GM21367 (cell line): Measurements from ENCODE around the gene ONECUT1.
A peak's percentile ranks its signal among the peaks of the same experiment; 100 is the strongest.

Source experiments
- ATAC-seq: cut with Tn5 transposase; IDR thresholded peaks from one replicate; pipeline ENCODE4 v1.9.1; 2021; ENCODE audit not compliant: unreplicated experiment

ONECUT1 gene

GRCh38 chr15:52783929-52784798, 6.0 kb downstream of the ONECUT1 start:
- no peak for ATAC-seq

DNA sequence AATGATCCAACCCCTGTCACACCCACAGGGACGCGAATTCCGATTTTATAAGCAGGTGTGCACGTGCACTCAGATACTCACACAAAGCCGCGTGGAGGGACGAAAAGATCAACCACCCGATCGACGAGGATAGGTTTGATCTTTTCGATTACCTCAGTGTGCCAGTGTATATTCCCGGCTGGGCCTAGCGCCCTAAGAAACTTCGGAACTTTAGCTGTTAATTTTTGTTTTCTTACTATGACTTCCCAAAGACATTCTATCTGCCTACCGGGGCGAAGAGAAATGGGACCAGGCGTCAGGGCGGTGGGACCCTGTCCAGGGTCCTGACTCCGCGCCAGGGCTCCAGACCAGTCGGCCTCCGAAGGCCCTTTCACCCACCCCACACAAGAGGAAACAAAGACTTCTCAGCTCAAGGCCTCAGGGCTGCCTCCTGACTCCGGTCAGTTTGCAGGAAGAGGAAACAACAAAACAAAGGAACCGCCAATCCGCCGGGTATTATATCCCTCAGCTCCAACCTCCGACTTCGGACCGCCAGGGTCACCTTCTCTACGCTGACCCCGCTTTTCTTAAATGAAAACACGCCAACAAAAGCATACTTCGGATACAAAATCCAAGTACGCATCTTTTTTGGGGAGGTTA, 6.8 kb downstream of the ONECUT1 start:
- ATAC-seq: no peak

DNA sequence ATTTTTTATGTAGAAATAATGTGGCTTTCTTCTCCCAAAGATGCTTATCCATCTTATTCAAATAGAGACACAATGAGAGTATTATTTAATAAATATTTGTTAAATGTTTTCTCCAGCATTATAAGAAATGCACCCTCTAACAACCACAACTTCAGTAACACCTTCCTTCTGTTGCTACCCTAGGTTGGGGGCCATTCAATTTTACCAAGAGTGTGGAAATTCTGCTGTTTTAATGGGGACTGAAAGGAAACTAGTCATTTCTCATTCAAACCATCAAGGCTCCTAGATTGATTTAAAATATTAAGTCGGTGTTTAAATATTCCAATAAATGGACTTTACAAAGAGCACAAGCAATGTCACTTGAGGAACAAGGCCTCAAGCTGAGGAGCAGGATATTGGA, 7.6 kb downstream of the ONECUT1 start:
- ATAC-seq: no peak

GRCh38 chr15:52780172-52780980, 9.8 kb downstream of the ONECUT1 start:
- ATAC-seq: peak; percentile 46

GRCh38 chr15:52778457-52778856, 11.7 kb downstream of the ONECUT1 start:
- no peak for ATAC-seq

DNA sequence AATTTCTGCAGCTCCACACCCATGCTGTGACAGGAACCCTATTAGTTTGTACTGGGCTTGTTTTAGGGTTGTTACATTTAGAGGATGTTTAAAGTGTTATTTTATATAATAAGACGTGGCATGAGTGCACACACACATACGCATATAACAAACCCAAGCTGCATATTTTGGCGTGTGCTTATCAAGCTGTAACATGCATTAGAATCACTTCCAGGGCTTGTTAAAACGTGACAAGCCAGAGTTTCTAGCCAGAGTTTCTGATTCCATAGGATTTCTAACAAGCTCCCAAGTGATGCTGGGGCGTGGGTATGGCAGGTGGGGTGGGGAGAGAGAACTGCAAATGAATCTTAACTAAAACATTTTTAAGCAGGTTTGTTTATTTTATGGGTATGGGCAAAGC, 17.4 kb downstream of the ONECUT1 start:
- no peak for ATAC-seq

GRCh38 chr15:52765785-52766184, 24.4 kb downstream of the ONECUT1 start:
- no peak for ATAC-seq

- no peak for ATAC-seq
Measured at GRCh38 chr15:52764731-52765130, 25.4 kb downstream of the ONECUT1 start.

DNA sequence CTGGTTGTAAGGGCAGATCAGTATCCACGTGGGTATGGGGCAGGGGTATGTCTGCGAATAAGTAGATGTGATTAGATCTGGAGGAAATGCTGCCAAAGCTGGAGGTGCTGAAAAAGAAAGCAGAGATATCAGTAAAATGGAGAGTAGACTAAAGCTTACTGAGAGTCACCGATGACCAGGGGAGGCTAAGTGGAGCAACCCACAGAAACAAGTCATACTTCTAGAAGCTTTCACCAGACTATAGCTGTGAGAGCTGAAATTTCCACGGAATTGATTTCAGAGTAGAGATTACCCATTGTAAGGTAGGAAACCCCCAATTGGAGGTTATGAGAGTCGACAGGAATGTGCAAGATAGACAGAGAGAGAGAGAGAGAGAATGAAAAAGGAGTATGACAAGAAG, 27.5 kb downstream of the ONECUT1 start:
- no peak for ATAC-seq

- ATAC-seq: no peak
Measured at GRCh38 chr15:52760562-52760961, 29.6 kb downstream of the ONECUT1 start.

GRCh38 chr15:52759969-52760368, 30.2 kb downstream of the ONECUT1 start:
- ATAC-seq: no peak

- ATAC-seq: no peak
Measured at GRCh38 chr15:52757496-52757895, 32.6 kb downstream of the ONECUT1 start.

- no peak for ATAC-seq
Measured at GRCh38 chr15:52751522-52751921, 38.6 kb downstream of the ONECUT1 start.

DNA sequence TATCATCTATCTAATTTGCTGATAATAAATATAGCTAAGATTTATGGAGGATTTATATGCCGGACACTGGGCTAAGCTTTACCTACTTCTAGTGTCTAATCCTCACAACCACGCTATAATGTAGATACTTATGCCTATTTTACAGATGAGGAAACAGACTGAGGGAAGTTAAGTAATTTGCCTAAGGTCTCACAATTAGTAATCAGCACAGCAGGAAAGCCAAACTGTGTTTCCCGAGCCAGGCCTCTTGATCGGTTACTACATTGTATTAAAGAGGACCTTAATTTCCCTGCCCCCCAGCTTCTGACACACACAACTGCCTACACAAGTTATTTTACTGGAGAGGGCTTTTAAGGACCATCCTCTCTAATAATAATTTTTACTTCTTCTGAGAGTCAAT, 40.9 kb downstream of the ONECUT1 start:
- no peak for ATAC-seq

DNA sequence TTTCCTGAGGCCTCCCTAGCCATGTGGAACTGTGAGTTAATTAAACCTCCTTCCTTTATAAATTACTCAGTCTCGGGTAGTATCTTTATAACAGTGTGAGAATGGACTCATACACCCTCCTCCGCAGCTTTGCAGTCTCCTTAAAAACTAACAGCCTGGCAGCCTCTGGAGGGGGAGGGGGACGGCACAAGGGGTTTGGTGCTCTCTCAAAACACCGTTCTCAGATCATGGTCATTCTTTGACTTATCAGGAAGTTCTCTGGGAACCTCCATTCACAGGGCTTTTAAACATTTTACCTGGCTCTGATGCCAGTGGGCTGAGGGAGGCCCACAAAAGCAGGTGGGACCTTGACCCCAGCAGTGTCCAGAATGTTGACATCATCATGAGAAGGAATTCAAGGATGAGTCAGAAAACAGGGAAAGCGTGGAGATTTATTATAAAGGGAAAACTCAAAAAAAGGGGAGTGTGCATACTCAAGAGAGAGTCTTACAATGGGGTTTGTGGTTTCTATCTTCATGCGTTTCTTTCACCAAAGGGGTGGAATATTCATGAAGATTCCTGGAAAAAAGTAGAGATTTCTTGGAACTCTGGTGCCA, 43.9 kb downstream of the ONECUT1 start:
- no peak for ATAC-seq

GRCh38 chr15:52745326-52746161, 44.6 kb downstream of the ONECUT1 start:
- no peak for ATAC-seq

DNA sequence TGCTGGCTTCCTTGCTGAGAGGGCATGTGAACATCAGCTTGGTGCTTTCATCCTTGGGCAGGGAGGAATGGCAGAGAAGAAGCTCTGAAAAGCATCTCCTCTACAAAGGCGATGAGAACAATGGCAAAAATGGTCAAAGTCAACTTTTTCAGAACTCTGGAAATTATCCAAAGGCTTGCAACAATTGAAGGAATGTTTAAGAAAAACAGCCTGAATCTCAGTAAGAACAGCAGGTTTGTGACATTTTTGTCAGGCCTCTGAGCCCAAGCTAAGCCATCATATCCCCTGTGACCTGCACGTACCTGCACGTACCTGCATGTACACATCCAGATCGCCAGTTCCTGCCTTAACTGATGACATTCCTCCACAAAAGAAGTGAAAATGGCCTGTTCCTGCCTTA, 51.8 kb downstream of the ONECUT1 start:
- no peak for ATAC-seq

DNA sequence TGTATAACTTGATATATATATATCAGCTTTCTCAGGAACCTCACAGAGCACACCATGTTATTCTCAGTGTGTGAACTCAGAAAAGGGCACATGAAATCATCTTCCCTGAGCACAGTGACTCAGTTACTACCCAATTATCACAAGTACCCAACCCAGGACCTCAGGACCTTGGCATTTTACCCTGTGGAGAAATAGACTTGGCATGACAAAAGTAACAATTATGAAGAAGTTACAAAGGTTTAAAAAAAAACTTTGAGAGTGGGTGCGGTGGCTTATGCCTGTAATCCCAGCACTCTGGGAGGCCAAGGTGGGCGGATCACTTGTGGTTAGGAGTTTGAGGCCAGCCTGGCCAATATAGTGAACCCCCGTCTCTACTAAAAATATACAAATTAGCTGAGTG, 52.4 kb downstream of the ONECUT1 start:
- no peak for ATAC-seq

DNA sequence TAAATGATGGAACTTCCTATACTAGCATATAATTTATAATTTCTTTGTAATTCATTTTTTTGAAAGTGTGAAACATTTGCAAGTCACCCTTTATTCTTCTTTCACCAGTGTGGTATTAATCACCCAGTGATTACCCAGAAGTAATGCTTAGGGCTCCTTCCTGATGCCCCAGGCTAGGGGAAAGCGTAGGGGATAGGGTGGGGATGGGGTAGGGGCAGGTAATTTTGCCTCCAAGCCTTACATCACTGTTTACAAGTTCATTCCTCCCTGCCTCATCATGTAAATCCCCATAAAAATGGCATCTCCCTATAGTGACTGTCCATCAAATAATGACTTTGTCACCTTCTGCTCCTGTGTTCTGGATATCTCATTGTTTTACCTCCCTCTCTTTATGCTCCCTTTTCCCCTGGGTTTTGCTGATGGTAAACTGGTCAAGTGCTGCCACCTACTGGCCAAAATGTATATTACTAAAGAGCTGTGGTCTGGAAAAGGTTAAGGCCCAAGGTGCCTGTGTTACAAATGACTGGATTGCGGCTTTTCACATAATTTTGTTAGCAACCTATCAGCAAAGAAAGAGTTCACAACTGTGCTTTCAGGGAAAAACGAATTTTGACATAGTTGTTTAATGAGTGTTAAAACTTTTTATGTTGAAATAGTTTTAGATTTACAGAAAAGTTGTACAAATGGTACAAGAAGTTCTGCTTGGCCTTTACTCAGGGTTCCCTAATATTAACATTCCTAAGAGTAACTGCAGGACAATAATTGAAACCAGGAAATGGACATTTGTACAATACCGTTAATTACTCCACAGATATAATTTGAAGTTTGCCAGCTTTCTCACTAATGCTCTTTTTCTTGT, 54.7 kb downstream of the ONECUT1 start:
- ATAC-seq: peak; percentile 73
